GM18505 (cell line): ENCODE results near the gene OSBPL8.

Experiments
- ATAC-seq: cut with Tn5 transposase; IDR thresholded peaks from one replicate; pipeline ENCODE4 v1.9.1; 2021; ENCODE audit not compliant: unreplicated experiment
- POLR2A ChIP-seq: IDR thresholded peaks from 4 replicates; pipeline ENCODE4 v1.6.1; 2011; ENCODE audit warnings: borderline replicate concordance; ENCODE audit not compliant: insufficient read depth, insufficient read length; ENCODE audit errors: extremely low read depth

Gene OSBPL8

GRCh38 chr12:76432733-76433132 is 126.8 kb downstream of the OSBPL8 start:
- ATAC-seq, result no peak
- no peak for TF ChIP-seq POLR2A

GRCh38 chr12:76428117-76428516 is 131.5 kb downstream of the OSBPL8 start:
- no peak for TF ChIP-seq POLR2A
- ATAC-seq, result no peak

DNA sequence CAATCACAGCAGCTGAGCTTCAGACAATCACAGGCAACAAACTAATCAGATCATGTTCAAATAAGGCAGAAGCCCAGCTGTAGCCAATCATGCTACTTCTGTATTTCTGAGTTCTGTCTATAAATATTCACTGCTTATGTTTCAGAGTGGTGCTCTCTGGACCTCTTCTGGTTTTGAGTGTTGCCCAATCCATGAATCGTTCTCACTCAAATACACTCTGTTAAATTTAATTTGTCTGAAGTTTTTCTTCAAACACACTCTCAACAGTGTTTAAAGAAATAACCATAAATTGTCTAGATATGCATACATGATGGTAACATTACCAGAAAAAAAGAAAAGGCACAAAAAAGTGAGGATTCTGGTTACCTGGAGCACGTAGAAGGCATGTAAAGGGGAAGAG is 133.4 kb downstream of the OSBPL8 start:
- no peak for ATAC-seq
- no peak for TF ChIP-seq POLR2A

DNA sequence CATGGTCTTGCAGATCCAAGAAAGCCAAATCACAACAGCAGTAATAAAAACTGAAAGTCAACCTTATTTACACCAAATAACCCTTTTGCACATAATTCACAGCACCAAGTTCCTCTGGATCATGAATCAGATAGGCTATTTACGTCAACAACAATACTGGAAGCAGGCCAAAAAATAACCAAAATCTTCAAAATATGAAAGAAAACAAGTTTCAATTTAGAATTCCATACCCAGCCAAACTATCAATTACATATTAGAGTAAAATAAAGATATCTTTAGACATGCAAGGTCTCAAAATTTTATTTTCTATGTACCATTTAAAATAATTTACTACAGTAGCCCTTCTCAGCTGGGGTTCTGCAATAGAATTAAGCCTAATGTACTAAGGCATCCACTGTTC is 134.6 kb downstream of the OSBPL8 start:
- no peak for ATAC-seq
- TF ChIP-seq POLR2A, result no peak

DNA sequence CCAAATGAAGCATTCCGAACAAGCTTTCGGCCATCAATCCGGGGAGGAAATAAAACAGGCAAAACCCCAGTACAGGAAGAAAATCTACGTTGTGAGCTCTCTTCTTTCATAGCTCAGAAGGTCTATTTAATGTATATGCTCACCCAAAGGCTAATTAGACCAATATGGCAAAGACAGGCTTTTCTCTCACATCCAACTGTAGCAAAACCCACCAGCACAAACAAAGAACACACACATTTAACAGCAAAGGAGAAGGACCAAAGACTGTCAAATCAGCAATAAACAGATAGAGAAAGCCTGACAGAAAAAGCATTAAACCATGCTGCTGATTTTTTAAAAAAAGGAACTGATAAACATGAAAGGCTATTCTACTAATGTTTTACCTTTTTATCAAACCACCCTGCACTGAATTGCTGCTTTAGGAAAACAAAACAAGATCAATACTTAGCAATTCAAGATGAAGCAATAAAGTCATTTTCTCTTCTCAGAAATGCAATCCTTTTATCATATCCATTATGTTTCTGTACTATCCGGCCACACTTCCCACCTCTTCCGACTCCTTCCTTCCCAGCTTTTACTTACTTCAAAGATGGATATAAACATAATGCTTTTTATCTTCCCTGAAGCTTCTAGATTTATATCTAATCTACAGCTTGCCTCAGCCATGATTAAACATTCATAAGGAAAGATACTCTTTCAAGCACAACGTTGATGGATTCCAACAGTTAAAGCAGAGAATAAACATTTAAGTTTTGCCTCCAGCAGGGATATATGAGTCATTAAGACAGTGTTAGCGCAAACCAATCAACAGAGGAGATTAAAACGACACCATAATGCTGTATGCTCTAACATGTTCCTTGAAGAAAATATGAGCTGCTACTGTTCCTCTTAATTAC is 136.8 kb downstream of the OSBPL8 start:
- ATAC-seq, result no peak
- TF ChIP-seq POLR2A, result no peak

- no peak for ATAC-seq
- TF ChIP-seq POLR2A, result no peak
Observed at GRCh38 chr12:76422154-76422542, 137.4 kb downstream of the OSBPL8 start.

GRCh38 chr12:76421046-76421445 is 138.5 kb downstream of the OSBPL8 start:
- no peak for ATAC-seq

GRCh38 chr12:76420222-76420621 is 139.3 kb downstream of the OSBPL8 start:
- no peak for ATAC-seq

More at GRCh38 chr12:76421046-76421445, 138.5 kb downstream of the OSBPL8 start:
- no peak for TF ChIP-seq POLR2A

GRCh38 chr12:76417116-76417515 is 142.5 kb downstream of the OSBPL8 start:
- no peak for TF ChIP-seq POLR2A
- ATAC-seq, result no peak

More at GRCh38 chr12:76420222-76420621, 139.3 kb downstream of the OSBPL8 start:
- TF ChIP-seq POLR2A, result no peak

- ATAC-seq, result no peak
- TF ChIP-seq POLR2A, result no peak
Observed at GRCh38 chr12:76413121-76413520, 146.4 kb downstream of the OSBPL8 start.

DNA sequence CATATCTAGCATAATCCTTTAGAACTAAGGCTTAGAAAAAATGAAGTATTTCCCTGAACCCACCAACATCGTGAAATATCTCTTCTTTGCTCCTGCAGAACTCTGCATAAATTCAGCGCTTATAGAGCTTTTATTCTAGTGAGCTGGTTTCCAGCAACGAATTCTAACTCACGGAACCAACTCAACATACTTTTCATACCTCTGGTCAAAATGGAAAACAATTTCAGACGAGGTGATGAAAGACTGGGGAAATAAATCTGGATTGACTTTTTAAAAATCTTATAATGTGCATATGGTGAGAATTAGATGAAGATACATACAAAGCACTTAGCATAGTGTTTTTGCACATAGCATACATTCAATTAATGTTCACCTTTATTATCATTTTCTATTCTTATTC is 148.8 kb downstream of the OSBPL8 start:
- no peak for ATAC-seq
- TF ChIP-seq POLR2A, result no peak

DNA sequence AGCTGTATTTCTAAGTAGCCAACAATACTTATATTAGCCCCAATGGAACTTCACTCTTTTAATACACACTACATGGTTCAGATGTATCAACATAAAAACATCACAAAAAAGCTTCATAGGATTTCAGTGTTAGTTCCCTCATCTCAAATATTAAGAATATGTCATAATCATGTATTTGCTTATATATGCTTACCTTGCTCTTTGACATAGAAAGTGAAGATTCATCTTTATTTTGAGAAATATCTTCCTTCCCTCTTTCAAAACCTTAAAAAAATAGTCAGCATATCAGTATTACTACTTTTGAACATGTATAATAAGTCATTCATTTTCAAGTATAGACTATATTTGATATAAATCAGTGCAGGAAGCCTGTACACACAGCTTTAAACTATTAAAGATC is 149.2 kb downstream of the OSBPL8 start:
- ATAC-seq, result no peak
- TF ChIP-seq POLR2A, result no peak

DNA sequence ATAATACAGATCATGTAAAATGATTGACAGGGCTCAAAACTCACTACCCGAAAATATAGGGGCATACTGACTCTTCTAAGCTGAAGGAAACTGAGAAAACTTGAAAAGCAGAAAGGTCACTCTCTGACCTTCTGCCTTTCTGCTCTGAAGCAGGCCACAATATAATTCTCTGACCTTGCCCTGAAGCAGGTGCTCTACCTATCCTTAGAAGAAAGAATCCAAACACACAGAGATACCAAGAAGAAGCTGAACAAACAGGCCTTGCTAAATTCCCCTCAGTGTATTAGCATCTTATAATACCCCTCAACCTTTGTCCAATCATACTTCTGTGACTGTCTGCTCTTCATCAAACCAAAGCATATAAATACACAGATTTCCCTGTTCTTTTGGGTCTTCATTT is 150.5 kb downstream of the OSBPL8 start:
- ATAC-seq, result no peak
- TF ChIP-seq POLR2A, result no peak

DNA sequence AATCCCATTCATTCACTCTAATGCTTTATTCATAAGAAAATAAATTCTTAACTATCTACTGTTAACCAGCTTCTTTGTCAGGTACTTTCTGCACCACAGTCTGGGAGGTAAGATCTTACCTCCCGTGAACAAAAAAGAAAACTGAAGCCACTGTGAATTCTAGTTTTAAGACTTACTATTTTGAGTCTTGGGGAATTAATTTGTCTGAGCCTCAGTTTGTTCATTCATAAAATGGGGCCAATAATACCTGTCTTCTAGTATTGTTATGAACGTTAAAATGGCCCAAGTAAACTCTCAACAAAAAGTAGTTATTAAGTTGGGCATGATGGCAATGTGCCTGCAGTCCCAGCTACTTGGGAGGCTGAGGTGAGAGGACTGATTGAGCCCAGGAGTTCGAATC is 151.9 kb downstream of the OSBPL8 start:
- TF ChIP-seq POLR2A, result no peak
- no peak for ATAC-seq

GRCh38 chr12:76402259-76402658 is 157.3 kb downstream of the OSBPL8 start:
- ATAC-seq, result no peak
- no peak for TF ChIP-seq POLR2A

- ATAC-seq, result no peak
- TF ChIP-seq POLR2A, result no peak
Observed at GRCh38 chr12:76400136-76400535, 159.4 kb downstream of the OSBPL8 start.

DNA sequence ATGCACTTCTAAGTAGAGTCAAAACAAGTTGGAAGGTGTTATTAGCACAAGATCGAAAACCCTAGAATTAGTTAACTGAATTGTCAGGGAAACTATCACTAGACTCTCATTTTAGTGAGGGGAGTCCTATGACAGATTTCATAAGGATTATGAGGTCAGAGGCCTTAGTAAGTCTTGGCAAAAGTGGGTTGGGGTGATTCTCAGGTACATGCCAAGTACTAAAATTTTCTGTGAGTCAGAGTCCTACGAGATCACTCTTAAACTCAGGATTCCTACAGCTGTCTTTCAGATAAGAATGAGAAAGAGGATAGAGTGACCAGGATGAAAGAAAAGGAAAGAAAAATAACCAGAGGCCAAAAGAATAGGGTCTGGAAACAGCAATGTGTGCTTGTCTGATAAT is 160.5 kb downstream of the OSBPL8 start:
- TF ChIP-seq POLR2A, result no peak
- no peak for ATAC-seq
